RWPE2 (cell line): Measurements from ENCODE around the gene LRRC56.

ENCODE experiments used
- ATAC-seq: fragments of 200-7000 bp; cut with Tn5 transposase; 3 replicates; pipeline ENCODE4 v1.9.1; 2021; ENCODE audit warnings: low read depth
- DNase-seq: peaks from one replicate; pipeline ENCODE4 v3.0.0-alpha.2; 2020; ENCODE audit warnings: low spot score
- H3K27ac ChIP-seq: fragments of 450-650 bp; 2 replicates; pipeline ENCODE4 v1.5.1; 2017; ENCODE audit warnings: mild to moderate bottlenecking; ENCODE audit not compliant: poor library complexity, severe bottlenecking
- H3K27me3 ChIP-seq: fragments of 250-450 bp; sonication (Bioruptor Pico); 2 replicates; pipeline ENCODE4 v1.5.1; 2021; ENCODE audit warnings: mild to moderate bottlenecking, moderate library complexity; ENCODE audit not compliant: insufficient read depth, poor library complexity, severe bottlenecking
- H3K36me3 ChIP-seq: fragments of 250-450 bp; sonication (Bioruptor Pico); 2 replicates; pipeline ENCODE4 v1.5.1; 2020; ENCODE audit warnings: low read depth, mild to moderate bottlenecking, moderate library complexity
- H3K4me1 ChIP-seq: fragments of 250-450 bp; sonication (Bioruptor Pico); 2 replicates; pipeline ENCODE4 v1.5.1; 2021; ENCODE audit warnings: mild to moderate bottlenecking, moderate library complexity; ENCODE audit not compliant: insufficient read depth, poor library complexity, severe bottlenecking
- H3K4me3 ChIP-seq: fragments of 250-450 bp; sonication (Bioruptor Pico); 2 replicates; pipeline ENCODE4 v1.5.1; 2021; ENCODE audit warnings: mild to moderate bottlenecking, moderate library complexity; ENCODE audit not compliant: severe bottlenecking
- H3K9me3 ChIP-seq: fragments of 250-450 bp; sonication (Bioruptor Pico); 2 replicates; pipeline ENCODE4 v1.5.1; 2021; ENCODE audit warnings: mild to moderate bottlenecking, moderate library complexity; ENCODE audit not compliant: severe bottlenecking
- CTCF ChIP-seq: fragments of 450-650 bp; IDR thresholded peaks from one replicate; pipeline ENCODE4 v1.5.1; 2017; ENCODE audit warnings: mild to moderate bottlenecking, moderate library complexity; ENCODE audit not compliant: poor library complexity, severe bottlenecking

The LRRC56 gene

GRCh38 chr11:501683-502287 is 35.5 kb upstream of the LRRC56 start:
- Histone ChIP-seq H3K27me3 (no peaks in the 10 kb centered on the region), H3K9me3 (no peaks in the 10 kb centered on the region), H3K4me1 (peaks cover 11% of the 10 kb centered on the region), H3K4me3 (no peak overlapping the region), H3K36me3 (peaks cover 51% of the 10 kb centered on the region), H3K27ac (no peak overlapping the region)
- ATAC-seq: no peak
- DNase-seq: peak; percentile 52
- TF ChIP-seq CTCF: no peak

- DNase-seq (peak; percentile 60), ATAC-seq (no peak)
- Histone ChIP-seq H3K9me3 (no peaks in the 10 kb centered on the region), H3K36me3 (peaks cover 50% of the 10 kb centered on the region), H3K27ac (no peak overlapping the region), H3K4me3 (no peak overlapping the region), H3K4me1 (peaks cover 11% of the 10 kb centered on the region), H3K27me3 (no peaks in the 10 kb centered on the region)
- TF ChIP-seq CTCF: no peak
Observed at GRCh38 chr11:502288-503178, 34.8 kb upstream of the LRRC56 start.

GRCh38 chr11:503179-503981 is 33.9 kb upstream of the LRRC56 start:
- Histone ChIP-seq H3K27me3 (no peaks in the 10 kb centered on the region), H3K27ac (peak overlapping the region; percentile 94), H3K9me3 (no peaks in the 10 kb centered on the region), H3K36me3 (peaks cover 46% of the 10 kb centered on the region), H3K4me3 (no peak overlapping the region), H3K4me1 (peaks cover 11% of the 10 kb centered on the region)
- DNase-seq (no peak), ATAC-seq (no peak)
- no peak for TF ChIP-seq CTCF

- peak overlapping the region; percentile 94 for H3K27ac ChIP-seq
- ATAC-seq: no peak
- no peak for TF ChIP-seq CTCF
- H3K9me3 ChIP-seq: no peaks in the 10 kb centered on the region
- H3K36me3 ChIP-seq: peaks cover 46% of the 10 kb centered on the region
- no peak for DNase-seq
- H3K4me1 ChIP-seq: peaks cover 11% of the 10 kb centered on the region
- no peaks in the 10 kb centered on the region for H3K27me3 ChIP-seq
- peak overlapping the region; percentile 13 for H3K4me3 ChIP-seq
Observed at GRCh38 chr11:504053-504993, 33.0 kb upstream of the LRRC56 start.
